ENCODE results near the gene ARHGAP12.

DNA sequence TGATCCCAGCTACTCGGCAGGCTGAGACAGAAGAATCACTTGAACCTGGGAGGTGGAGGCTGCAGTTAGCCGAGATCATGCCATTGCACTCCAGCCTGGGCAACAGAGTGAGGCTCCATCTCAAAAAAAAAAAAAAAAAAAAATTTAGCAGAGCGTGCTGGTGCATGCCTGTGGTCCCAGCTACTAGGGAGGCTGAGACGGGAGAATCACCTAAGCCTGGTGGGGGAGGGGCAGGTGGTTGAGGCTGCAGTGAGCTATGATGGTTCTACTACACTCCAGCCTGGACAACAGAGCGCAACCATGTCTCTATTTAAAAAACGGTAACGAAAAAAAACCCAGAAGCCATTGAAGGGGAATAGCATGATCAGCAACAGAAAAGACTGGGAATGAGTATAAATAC lies 89.9 kb downstream of the ARHGAP12 start:
- TF ChIP-seq EZH2 (IDR thresholded peaks at IDR 0.05; ENCODE audit: borderline replicate concordance, insufficient read depth, low read length, poor library complexity, severe bottlenecking) = no peak
- TF ChIP-seq, protein P1, sequence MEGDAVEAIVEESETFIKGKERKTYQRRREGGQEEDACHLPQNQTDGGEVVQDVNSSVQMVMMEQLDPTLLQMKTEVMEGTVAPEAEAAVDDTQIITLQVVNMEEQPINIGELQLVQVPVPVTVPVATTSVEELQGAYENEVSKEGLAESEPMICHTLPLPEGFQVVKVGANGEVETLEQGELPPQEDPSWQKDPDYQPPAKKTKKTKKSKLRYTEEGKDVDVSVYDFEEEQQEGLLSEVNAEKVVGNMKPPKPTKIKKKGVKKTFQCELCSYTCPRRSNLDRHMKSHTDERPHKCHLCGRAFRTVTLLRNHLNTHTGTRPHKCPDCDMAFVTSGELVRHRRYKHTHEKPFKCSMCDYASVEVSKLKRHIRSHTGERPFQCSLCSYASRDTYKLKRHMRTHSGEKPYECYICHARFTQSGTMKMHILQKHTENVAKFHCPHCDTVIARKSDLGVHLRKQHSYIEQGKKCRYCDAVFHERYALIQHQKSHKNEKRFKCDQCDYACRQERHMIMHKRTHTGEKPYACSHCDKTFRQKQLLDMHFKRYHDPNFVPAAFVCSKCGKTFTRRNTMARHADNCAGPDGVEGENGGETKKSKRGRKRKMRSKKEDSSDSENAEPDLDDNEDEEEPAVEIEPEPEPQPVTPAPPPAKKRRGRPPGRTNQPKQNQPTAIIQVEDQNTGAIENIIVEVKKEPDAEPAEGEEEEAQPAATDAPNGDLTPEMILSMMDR (IDR thresholded peaks at IDR 0.05; ENCODE audit: poor library complexity, severe bottlenecking) = no peak
- TF ChIP-seq, protein P2, sequence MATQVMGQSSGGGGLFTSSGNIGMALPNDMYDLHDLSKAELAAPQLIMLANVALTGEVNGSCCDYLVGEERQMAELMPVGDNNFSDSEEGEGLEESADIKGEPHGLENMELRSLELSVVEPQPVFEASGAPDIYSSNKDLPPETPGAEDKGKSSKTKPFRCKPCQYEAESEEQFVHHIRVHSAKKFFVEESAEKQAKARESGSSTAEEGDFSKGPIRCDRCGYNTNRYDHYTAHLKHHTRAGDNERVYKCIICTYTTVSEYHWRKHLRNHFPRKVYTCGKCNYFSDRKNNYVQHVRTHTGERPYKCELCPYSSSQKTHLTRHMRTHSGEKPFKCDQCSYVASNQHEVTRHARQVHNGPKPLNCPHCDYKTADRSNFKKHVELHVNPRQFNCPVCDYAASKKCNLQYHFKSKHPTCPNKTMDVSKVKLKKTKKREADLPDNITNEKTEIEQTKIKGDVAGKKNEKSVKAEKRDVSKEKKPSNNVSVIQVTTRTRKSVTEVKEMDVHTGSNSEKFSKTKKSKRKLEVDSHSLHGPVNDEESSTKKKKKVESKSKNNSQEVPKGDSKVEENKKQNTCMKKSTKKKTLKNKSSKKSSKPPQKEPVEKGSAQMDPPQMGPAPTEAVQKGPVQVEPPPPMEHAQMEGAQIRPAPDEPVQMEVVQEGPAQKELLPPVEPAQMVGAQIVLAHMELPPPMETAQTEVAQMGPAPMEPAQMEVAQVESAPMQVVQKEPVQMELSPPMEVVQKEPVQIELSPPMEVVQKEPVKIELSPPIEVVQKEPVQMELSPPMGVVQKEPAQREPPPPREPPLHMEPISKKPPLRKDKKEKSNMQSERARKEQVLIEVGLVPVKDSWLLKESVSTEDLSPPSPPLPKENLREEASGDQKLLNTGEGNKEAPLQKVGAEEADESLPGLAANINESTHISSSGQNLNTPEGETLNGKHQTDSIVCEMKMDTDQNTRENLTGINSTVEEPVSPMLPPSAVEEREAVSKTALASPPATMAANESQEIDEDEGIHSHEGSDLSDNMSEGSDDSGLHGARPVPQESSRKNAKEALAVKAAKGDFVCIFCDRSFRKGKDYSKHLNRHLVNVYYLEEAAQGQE (IDR thresholded peaks at IDR 0.05; ENCODE audit: borderline replicate concordance) = no peak

Measured in neural cell (in vitro differentiated cells).